Kidney (tissue), 14 donors: ENCODE measurements around the gene GTSE1. TPM values are rescaled to one million over a fixed set of nuclear protein-coding genes. Genes with fewer than 3 reads are reported as not detected.

Experiments used
- DNase-seq, 5 donors: peaks; one replicate each; pipeline ENCODE4 v3.0.0-alpha.2; 2013 to 2020
- FAIRE-seq: peaks from 2 replicates; lab custom pipeline; 2012; peaks lifted over from hg19 to GRCh38; lab: Jason Lieb, UNC
- H3K27ac ChIP-seq, 2 donors: one replicate each; pipeline ENCODE4 v1.7.0; 2013; ENCODE audit warnings: low read depth in 2 of 2, low read length in 2 of 2, inconsistent platforms in 1 of 2
- H3K27me3 ChIP-seq: one replicate; pipeline ENCODE4 v1.7.1; 2013; ENCODE audit warnings: low read length, inconsistent platforms; ENCODE audit not compliant: control insufficient read depth, insufficient read depth
- H3K36me3 ChIP-seq, 3 donors: one replicate each; pipeline versions ENCODE4 v1.7.0 to v1.7.1; 2013; ENCODE audit warnings: low read length in 3 of 3, control low read depth in 1 of 3, inconsistent platforms in 1 of 3; ENCODE audit not compliant: insufficient read depth in 3 of 3, control insufficient read depth in 2 of 3
- H3K4me1 ChIP-seq, 3 donors: one replicate each; pipeline versions ENCODE4 v1.7.0 to v1.7.1; 2013; ENCODE audit warnings: low read length in 3 of 3, inconsistent platforms in 1 of 3, low read depth in 1 of 3; ENCODE audit not compliant: control insufficient read depth in 2 of 3, insufficient read depth in 2 of 3
- H3K4me3 ChIP-seq, 3 donors: one replicate each; pipeline versions ENCODE4 v1.7.0 to v1.8.1; 2013; ENCODE audit warnings: low read length in 3 of 3, control low read depth in 1 of 3, inconsistent platforms in 1 of 3
- H3K9ac ChIP-seq, 3 donors: one replicate each; pipeline versions ENCODE4 v1.7.0 to v1.7.1; 2013; ENCODE audit warnings: low read length in 3 of 3, control low read depth in 1 of 3, inconsistent platforms in 1 of 3
- H3K9me3 ChIP-seq, 3 donors: one replicate each; pipeline versions ENCODE4 v1.7.0 to v1.7.1; 2013; ENCODE audit warnings: low read length in 3 of 3, control low read depth in 1 of 3, inconsistent platforms in 1 of 3; ENCODE audit not compliant: control insufficient read depth in 2 of 3, insufficient read depth in 1 of 3
- intact Hi-C: fragments of 100-400 bp; cut with DNase I; formaldehyde crosslinking; loops from one replicate; pipeline ENCODE4 v1.11.1; 2022
- polyA plus RNA-seq: library from polyadenylated mRNA; stranded (reverse); fragments of 350-450 nt; fragmentation: Illumina TruSeq; extraction: RNeasy Lipid Tissue Mini Kit (QIAGEN cat#74804); gene quantifications from one replicate; pipeline ENCODE4 v1.2.3, GENCODE V29; 2014; ENCODE audit warnings: low read depth, low replicate concordance; ENCODE audit not compliant: insufficient read depth
- total RNA-seq: library from RNA; stranded (reverse); fragmentation: NEBNext Ultra II Directional; extraction: Animal tissue kit (Norgen Biotek cat#: 25700); gene quantifications from one replicate; pipeline ENCODE4 v1.2.1, GENCODE V29; 2021
- TF ChIP-seq, protein P1 (sequence below): IDR thresholded peaks from 3 replicates; pipeline ENCODE4 v1.5.1; 2012; ENCODE audit warnings: mild to moderate bottlenecking, moderate library complexity, borderline replicate concordance; ENCODE audit not compliant: insufficient read depth; ENCODE audit errors: extremely low read depth
- donor health status: control.
- donor health status: control.
- donor health status: control.
- donor health status: control.
- donor health status: control.
- donor health status: DM: yes; HTN: yes; CAD: no.
- donor health status: Normal renal cell carcinoma (clear cell type).

The GTSE1 gene
- total and polyA plus RNA-seq, 2 donors from 2014 or later, result 0.41 to 0.94 TPM

DNA sequence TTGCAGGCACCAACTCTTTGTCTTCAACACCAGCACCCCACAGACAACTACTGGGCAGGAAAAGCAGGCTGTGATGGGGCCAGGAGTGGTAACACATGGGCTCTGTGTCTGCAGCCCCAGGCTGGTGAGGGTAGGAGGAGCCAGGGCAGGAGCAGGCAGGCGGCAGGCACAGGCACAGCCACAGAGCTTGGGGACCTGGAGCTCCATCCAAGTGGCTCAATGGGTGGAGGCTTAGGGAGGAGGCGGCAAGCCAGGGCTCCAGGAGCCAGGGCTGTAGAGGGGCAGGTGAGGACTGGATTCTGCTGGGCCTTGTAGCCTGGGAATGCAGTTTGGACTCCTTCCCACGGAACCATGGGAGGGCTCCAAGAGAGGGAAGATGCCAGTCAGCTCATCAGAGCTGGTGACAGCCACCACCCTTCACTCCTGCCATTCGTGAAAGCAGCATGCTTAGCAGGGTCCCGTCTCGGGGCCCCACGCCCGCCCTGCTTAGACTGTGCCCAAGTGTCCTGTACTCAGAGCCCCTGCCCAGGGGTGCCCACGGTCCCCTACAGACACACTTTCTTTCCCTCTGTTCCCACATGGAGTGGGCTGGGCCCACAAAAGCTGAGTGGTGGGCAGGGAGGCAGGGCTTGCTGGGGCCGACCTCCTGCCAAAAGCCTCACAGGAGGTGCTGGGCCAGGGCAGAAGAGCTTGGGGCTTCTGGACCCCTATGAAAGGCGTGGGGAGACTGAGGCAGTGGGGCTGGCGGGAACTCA, 16.4 kb upstream of the GTSE1 start:
- FAIRE-seq, result no peak
- Histone ChIP-seq H3K9me3 (no peaks in the 10 kb centered on the region), H3K36me3 (peaks cover 9 to 86% (median 68%) of the 10 kb centered on the region in 3 donors), H3K27me3 (no peaks in the 10 kb centered on the region), H3K4me3 (no peak overlapping the region), H3K27ac (no peak overlapping the region), H3K9ac (no peak overlapping the region), H3K4me1 (peaks cover 0 to 3% (median 0%) of the 10 kb centered on the region in 3 donors)
- DNase-seq, result no peak
- intact Hi-C loops, result no loop called here
- TF ChIP-seq, protein P1, sequence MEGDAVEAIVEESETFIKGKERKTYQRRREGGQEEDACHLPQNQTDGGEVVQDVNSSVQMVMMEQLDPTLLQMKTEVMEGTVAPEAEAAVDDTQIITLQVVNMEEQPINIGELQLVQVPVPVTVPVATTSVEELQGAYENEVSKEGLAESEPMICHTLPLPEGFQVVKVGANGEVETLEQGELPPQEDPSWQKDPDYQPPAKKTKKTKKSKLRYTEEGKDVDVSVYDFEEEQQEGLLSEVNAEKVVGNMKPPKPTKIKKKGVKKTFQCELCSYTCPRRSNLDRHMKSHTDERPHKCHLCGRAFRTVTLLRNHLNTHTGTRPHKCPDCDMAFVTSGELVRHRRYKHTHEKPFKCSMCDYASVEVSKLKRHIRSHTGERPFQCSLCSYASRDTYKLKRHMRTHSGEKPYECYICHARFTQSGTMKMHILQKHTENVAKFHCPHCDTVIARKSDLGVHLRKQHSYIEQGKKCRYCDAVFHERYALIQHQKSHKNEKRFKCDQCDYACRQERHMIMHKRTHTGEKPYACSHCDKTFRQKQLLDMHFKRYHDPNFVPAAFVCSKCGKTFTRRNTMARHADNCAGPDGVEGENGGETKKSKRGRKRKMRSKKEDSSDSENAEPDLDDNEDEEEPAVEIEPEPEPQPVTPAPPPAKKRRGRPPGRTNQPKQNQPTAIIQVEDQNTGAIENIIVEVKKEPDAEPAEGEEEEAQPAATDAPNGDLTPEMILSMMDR, result no peak

DNA sequence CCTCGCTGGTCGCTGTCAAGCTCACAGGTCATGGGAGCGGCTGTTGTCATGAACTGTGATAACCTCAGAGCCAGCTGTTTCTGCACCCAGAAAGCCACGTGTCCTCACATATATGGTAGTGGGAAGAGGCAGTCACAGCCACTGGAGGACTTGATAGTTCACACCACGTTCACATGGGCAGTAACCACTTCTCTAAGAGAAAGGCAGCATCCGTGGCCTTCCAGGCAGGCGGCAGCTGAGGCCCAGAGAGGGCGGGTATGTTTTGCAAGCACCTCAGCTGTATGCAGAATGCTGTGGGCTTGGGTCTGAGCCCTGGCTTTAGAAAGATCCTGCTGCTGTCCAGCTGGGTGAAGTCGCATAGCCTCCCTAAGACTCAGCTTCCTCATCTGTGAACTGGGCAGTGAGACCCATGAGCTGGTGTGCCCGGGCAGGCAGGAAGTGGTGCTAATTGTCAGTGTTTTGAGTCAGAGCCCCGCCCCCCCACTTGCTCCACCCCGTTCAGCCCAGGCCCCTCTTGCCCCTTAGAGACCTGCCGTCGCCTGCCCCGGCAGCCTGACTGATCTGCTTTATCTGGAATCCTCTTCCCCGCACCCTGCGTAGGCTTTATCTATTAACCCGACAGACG, 15.6 kb upstream of the GTSE1 start:
- Histone ChIP-seq H3K27me3 (no peaks in the 10 kb centered on the region), H3K9ac (no peak overlapping the region), H3K27ac (no peak overlapping the region), H3K4me1 (peaks cover 0 to 3% (median 0%) of the 10 kb centered on the region in 3 donors), H3K9me3 (no peaks in the 10 kb centered on the region), H3K36me3 (peaks cover 6 to 82% (median 60%) of the 10 kb centered on the region in 3 donors), H3K4me3 (no peak overlapping the region)
- TF ChIP-seq, protein P1, result no peak
- intact Hi-C loops, result no loop called here
- FAIRE-seq, result no peak
- DNase-seq, result no peak

- TF ChIP-seq, protein P1, result no peak
- FAIRE-seq, result no peak
- no peak for DNase-seq
- H3K36me3 ChIP-seq, result peaks cover 4 to 81% (median 59%) of the 10 kb centered on the region in 3 donors
- no peak overlapping the region for H3K4me3 ChIP-seq
- H3K27ac ChIP-seq, result no peak overlapping the region
- H3K9ac ChIP-seq, result no peak overlapping the region
- peaks cover 0 to 5% (median 0%) of the 10 kb centered on the region in 3 donors for H3K4me1 ChIP-seq
- H3K9me3 ChIP-seq, result no peaks in the 10 kb centered on the region
- intact Hi-C loops, result no loop called here
- H3K27me3 ChIP-seq, result no peaks in the 10 kb centered on the region
Observed at GRCh38 chr22:46281866-46282678, 14.6 kb upstream of the GTSE1 start.
